BLaER1 treated with 17β-estradiol and CSF1 and Interleukin-3, amounts not matched to agents 10 nM and 100 nM (cell line): ENCODE measurements around the gene TPK1.

Experiments used
- H3K27ac ChIP-seq, 11 experiments: shearing (Covaris generic); formaldehyde crosslinking; 2 replicates each; pipeline ENCODE4 v1.8.1; 2022
- H3K27me3 ChIP-seq, 11 experiments: shearing (Covaris generic); formaldehyde crosslinking; 2 replicates each; pipeline ENCODE4 v1.8.1; 2022
- H3K36me3 ChIP-seq, 11 experiments: shearing (Covaris generic); formaldehyde crosslinking; 2 replicates each; pipeline ENCODE4 v1.8.1; 2022
- H3K4me1 ChIP-seq, 10 experiments: shearing (Covaris generic); formaldehyde crosslinking; 2 replicates each; pipeline ENCODE4 v1.8.1; 2022
- H3K4me2 ChIP-seq, 11 experiments: shearing (Covaris generic); formaldehyde crosslinking; 2 replicates each; pipeline ENCODE4 v1.8.1; 2022
- H3K4me3 ChIP-seq, 10 experiments: shearing (Covaris generic); formaldehyde crosslinking; 2 replicates each; pipeline ENCODE4 v1.8.1; 2022
- H3K9ac ChIP-seq, 11 experiments: shearing (Covaris generic); formaldehyde crosslinking; 2 replicates each; pipeline ENCODE4 v1.8.1; 2022
- H3K9me3 ChIP-seq, 11 experiments: shearing (Covaris generic); formaldehyde crosslinking; replicated peaks in 1 of 11; 2 replicates each; pipeline ENCODE4 v1.8.1; 2022
- H4K20me1 ChIP-seq, 11 experiments: shearing (Covaris generic); formaldehyde crosslinking; 2 replicates each; pipeline ENCODE4 v1.8.1; 2022
- Cebpa-rat ChIP-seq, 11 experiments: shearing (Covaris generic); IDR thresholded peaks; 2 replicates each; pipeline ENCODE4 v1.8.1; 2022

The TPK1 gene

DNA sequence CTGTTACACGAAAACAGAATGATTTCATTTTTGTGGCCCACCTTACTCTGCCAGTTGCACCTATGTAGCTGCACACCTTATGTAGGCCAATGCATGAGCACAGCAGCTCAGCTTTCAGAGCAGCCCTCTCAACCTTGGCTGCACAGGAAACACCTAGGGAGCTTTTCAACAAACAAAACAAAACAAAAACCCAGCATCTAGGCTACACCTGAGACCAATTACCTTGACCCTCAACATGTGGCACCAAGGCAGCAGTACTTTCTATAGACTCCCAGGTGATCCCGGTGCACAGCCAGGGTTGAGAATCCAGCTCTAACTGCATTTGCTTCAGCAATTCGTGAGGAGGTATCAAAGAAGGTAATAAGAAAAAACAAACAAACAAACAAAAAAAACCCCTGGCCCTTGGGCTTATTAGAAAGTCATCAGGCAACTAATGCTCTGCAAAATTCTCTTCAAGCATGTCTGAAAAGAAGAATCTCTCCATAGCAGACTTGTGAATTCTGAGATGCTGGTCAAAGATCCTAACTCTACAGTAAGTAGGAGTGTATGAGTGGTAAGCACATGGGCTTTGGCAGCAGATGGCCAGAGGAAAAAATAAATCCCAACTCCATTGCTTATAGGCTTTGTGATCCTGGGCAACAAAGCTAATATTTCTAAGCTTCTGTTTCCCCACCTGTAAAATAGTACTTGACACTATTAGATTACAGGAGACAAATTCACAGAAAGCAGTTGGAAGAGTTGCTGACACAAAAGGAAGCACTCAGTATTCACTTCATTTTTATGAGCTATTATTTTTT lies 318.9 kb downstream of the TPK1 start:
- no peak overlapping the region for H3K9ac ChIP-seq
- no peak overlapping the region for H3K4me3 ChIP-seq
- no peaks in the 10 kb centered on the region for H3K9me3 ChIP-seq
- H3K36me3 ChIP-seq = no peaks in the 10 kb centered on the region
- no peaks in the 10 kb centered on the region for H4K20me1 ChIP-seq
- no peak overlapping the region for H3K27ac ChIP-seq
- H3K4me2 ChIP-seq = no peak overlapping the region
- no peaks in the 10 kb centered on the region for H3K27me3 ChIP-seq
- no peak for TF ChIP-seq Cebpa-rat (IDR thresholded peaks at IDR 0.05)
- peaks cover 0 to 16% (median 10%) of the 10 kb centered on the region in 10 experiments; a peak in 13 of 20 replicates for H3K4me1 ChIP-seq

GRCh38 chr7:144513334-144513733 lies 322.5 kb downstream of the TPK1 start:
- Histone ChIP-seq H3K27ac (no peak overlapping the region), H3K4me1 (peaks cover 0 to 16% (median 10%) of the 10 kb centered on the region in 10 experiments; a peak in 13 of 20 replicates), H3K9me3 (no peaks in the 10 kb centered on the region), H3K4me3 (no peak overlapping the region), H3K4me2 (peak overlapping the region in 7 of 11 experiments; percentile 17 to 45 (median 36); a peak in 8 of 22 replicates), H3K36me3 (no peaks in the 10 kb centered on the region), H3K27me3 (no peaks in the 10 kb centered on the region), H4K20me1 (no peaks in the 10 kb centered on the region), H3K9ac (no peak overlapping the region)
- no peak for TF ChIP-seq Cebpa-rat (IDR thresholded peaks at IDR 0.05)

DNA sequence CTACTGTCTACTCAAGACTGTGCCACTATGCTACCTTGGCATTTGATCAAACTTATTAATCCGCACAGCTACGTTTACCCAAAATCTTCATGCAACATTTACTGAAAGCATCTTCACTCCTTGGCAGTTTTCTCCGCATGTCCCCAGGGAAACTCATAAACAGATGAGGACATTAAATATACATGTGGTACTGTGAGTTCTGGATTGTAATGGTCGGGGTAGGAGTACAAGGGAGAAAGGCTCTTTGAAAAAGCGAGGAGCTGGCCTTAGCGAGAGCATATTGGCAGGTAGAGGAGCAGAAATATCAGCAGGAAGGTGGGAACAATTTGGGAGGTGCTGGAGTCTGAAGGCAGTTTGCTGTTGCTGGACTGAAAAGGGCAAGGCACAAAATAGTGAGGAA lies 325.2 kb downstream of the TPK1 start:
- 0 out of 22 replicates have a peak, but pooled peaks cover 0 to 4% (median 0%) of the 10 kb centered on the region in 11 experiments for H3K36me3 ChIP-seq
- no peak overlapping the region for H3K9ac ChIP-seq
- H3K4me3 ChIP-seq = no peak overlapping the region
- no peak for TF ChIP-seq Cebpa-rat (IDR thresholded peaks at IDR 0.05)
- H4K20me1 ChIP-seq = no peaks in the 10 kb centered on the region
- H3K4me1 ChIP-seq = peaks cover 0 to 16% (median 10%) of the 10 kb centered on the region in 10 experiments; a peak in 13 of 20 replicates
- no peak overlapping the region for H3K27ac ChIP-seq
- peaks cover 0 to 9% (median 3%) of the 10 kb centered on the region in 11 experiments; a peak in 8 of 22 replicates for H3K9me3 ChIP-seq
- no peak overlapping the region for H3K4me2 ChIP-seq
- no peaks in the 10 kb centered on the region for H3K27me3 ChIP-seq

DNA sequence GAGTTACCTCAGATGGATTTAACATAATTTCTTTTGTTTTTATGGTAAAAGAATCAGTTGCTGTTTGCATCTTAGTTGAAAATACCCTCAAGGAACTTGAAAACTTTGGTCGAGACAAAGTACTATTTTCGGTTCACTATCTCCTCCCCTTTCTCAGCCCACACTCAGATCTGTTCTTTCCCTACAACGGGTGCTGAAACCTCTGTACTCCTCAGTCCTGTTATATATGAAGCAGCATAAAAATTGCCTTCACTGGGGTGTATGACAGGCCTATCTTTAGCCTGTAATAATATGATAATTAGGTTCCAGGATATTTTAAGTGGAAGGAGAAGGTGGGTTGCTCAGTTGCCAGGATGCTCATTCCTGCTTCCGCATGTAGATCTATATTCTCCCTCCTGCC lies 327.2 kb downstream of the TPK1 start:
- 0 out of 22 replicates have a peak, but pooled peaks cover 0 to 5% (median 0%) of the 10 kb centered on the region in 11 experiments for H3K36me3 ChIP-seq
- no peak overlapping the region for H3K4me3 ChIP-seq
- H3K27me3 ChIP-seq = no peaks in the 10 kb centered on the region
- no peak for TF ChIP-seq Cebpa-rat (IDR thresholded peaks at IDR 0.05)
- no peak overlapping the region for H3K27ac ChIP-seq
- peaks cover 0 to 14% (median 5%) of the 10 kb centered on the region in 11 experiments; a peak in 9 of 22 replicates for H3K9me3 ChIP-seq
- H3K9ac ChIP-seq = no peak overlapping the region
- no peak overlapping the region for H3K4me2 ChIP-seq
- H3K4me1 ChIP-seq = peaks cover 0 to 12% (median 7%) of the 10 kb centered on the region in 10 experiments; a peak in 13 of 20 replicates
- no peaks in the 10 kb centered on the region for H4K20me1 ChIP-seq

- Histone ChIP-seq H3K9me3 (peaks cover 0 to 14% (median 5%) of the 10 kb centered on the region in 11 experiments; a peak in 9 of 22 replicates), H3K27me3 (no peaks in the 10 kb centered on the region), H3K9ac (no peak overlapping the region), H3K27ac (no peak overlapping the region), H3K4me2 (no peak overlapping the region), H3K36me3 (0 out of 22 replicates have a peak, but pooled peaks cover 0 to 5% (median 0%) of the 10 kb centered on the region in 11 experiments), H3K4me1 (no peaks in the 10 kb centered on the region), H4K20me1 (no peaks in the 10 kb centered on the region), H3K4me3 (no peak overlapping the region)
- TF ChIP-seq Cebpa-rat (IDR thresholded peaks at IDR 0.05) = no peak
Observed at GRCh38 chr7:144503215-144503614, 332.6 kb downstream of the TPK1 start.

GRCh38 chr7:144500225-144500624 lies 335.6 kb downstream of the TPK1 start:
- no peak overlapping the region for H3K4me3 ChIP-seq
- H3K9ac ChIP-seq = no peak overlapping the region
- H4K20me1 ChIP-seq = no peaks in the 10 kb centered on the region
- peaks cover 0 to under 1% (median 0%) of the 10 kb centered on the region in 11 experiments; a peak in 3 of 22 replicates for H3K9me3 ChIP-seq
- no peak overlapping the region for H3K4me2 ChIP-seq
- H3K36me3 ChIP-seq = no peaks in the 10 kb centered on the region
- H3K27me3 ChIP-seq = no peaks in the 10 kb centered on the region
- no peaks in the 10 kb centered on the region for H3K4me1 ChIP-seq
- no peak for TF ChIP-seq Cebpa-rat (IDR thresholded peaks at IDR 0.05)
- H3K27ac ChIP-seq = no peak overlapping the region

GRCh38 chr7:144497282-144497681 lies 338.6 kb downstream of the TPK1 start:
- Histone ChIP-seq H3K4me1 (no peaks in the 10 kb centered on the region), H3K9ac (no peak overlapping the region)

DNA sequence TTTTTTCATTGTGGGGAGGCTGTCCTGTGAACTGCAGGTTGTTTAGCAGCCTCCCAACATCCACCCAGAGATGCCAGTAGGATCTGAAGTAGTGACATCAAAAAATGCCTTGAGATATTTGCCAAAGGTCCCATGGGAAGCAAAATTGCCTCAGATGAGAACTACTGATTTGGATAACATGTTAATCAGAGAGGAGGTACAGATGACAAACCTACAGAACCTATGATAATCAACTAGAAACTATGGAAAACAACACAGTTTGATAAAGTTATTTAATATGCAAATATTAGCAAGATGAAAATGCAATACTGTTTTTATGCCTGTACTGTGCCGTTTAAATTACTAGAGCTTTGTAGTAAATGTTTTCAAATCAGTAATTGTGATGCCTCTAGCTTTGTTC lies 341.5 kb downstream of the TPK1 start:
- no peak overlapping the region for H3K9ac ChIP-seq
- H3K4me1 ChIP-seq = no peaks in the 10 kb centered on the region
- TF ChIP-seq Cebpa-rat (IDR thresholded peaks at IDR 0.05) = no peak
- H3K27ac ChIP-seq = no peak overlapping the region
- H4K20me1 ChIP-seq = no peaks in the 10 kb centered on the region
- H3K36me3 ChIP-seq = peaks cover 0 to 4% (median 0%) of the 10 kb centered on the region in 11 experiments; a peak in 1 of 22 replicates
- no peaks in the 10 kb centered on the region for H3K27me3 ChIP-seq
- H3K4me2 ChIP-seq = no peak overlapping the region
- no peak overlapping the region for H3K4me3 ChIP-seq
- H3K9me3 ChIP-seq = peaks cover 0 to 9% (median 0%) of the 10 kb centered on the region in 11 experiments; a peak in 3 of 22 replicates

More at GRCh38 chr7:144497282-144497681, 338.6 kb downstream of the TPK1 start:
- TF ChIP-seq Cebpa-rat (IDR thresholded peaks at IDR 0.05) = no peak
- H3K4me3 ChIP-seq = no peak overlapping the region
- no peaks in the 10 kb centered on the region for H3K27me3 ChIP-seq
- H3K36me3 ChIP-seq = no peaks in the 10 kb centered on the region
- peaks cover 0 to 9% (median 0%) of the 10 kb centered on the region in 11 experiments; a peak in 3 of 22 replicates for H3K9me3 ChIP-seq
- no peak overlapping the region for H3K4me2 ChIP-seq
- H4K20me1 ChIP-seq = no peaks in the 10 kb centered on the region
- H3K27ac ChIP-seq = no peak overlapping the region

DNA sequence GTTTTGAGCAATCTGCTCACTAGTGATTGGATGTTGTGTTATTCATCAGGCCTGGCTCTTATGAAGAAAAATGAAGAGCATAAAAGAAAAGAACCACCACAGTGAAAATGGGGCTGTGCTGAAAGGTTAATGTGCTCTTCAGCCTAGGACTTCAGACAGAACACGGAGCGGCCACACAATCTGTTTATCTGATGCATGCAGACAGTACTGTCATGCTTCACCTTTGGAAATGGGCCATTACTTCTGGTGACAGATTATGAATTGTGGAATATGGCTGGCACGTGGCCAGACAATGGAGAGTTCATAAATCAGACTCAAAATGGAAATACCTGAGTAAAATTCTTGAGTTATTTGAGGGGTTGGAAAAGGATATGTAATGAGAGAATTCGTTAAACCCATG lies 346.3 kb downstream of the TPK1 start:
- Histone ChIP-seq H3K4me3 (no peak overlapping the region), H3K9me3 (peaks cover 0 to 10% (median under 1%) of the 10 kb centered on the region in 11 experiments; a peak in 5 of 22 replicates), H3K4me1 (no peaks in the 10 kb centered on the region), H3K27me3 (no peaks in the 10 kb centered on the region), H3K9ac (no peak overlapping the region), H4K20me1 (no peaks in the 10 kb centered on the region), H3K4me2 (no peak overlapping the region), H3K27ac (no peak overlapping the region), H3K36me3 (peaks cover 0 to 4% (median 0%) of the 10 kb centered on the region in 11 experiments; a peak in 1 of 22 replicates)
- TF ChIP-seq Cebpa-rat (IDR thresholded peaks at IDR 0.05) = no peak
